SH-SY5Y (cell line): ENCODE data around the gene GRWD1.

Experiments used
- GATA2 ChIP-seq: IDR thresholded peaks from 2 replicates; pipeline ENCODE4 v1.6.1; 2011; ENCODE audit warnings: mild to moderate bottlenecking, low read depth, low read length
- GATA3 ChIP-seq: IDR thresholded peaks from 2 replicates; pipeline ENCODE4 v1.6.1; 2011; ENCODE audit warnings: low read depth, mild to moderate bottlenecking, low read length, moderate library complexity

- TF ChIP-seq GATA3 = no peak
- no peak for TF ChIP-seq GATA2
Measured at GRCh38 chr19:48487544-48487943, 41.8 kb downstream of the GRWD1 start.
